Activated T-helper 1 cell treated with anti-CD3 and anti-CD28 coated beads, Interleukin-12 subunit alpha, Interleukin-12 subunit beta, Interleukin-2, Interleukin-4 antibody, amounts not matched to agents 30 ng/mL and 10 ng/mL and 1 ng/mL, durations not matched to agents 14 hours and 24 hours and 36 hours (primary cell): ENCODE data around the gene PRPF31. TPM values are rescaled to one million over a fixed set of nuclear protein-coding genes. Genes with fewer than 3 reads are reported as not detected.

Source experiments
- DNase-seq: peaks from one replicate; pipeline ENCODE4 v3.0.0; 2021; ENCODE audit warnings: low spot score
- H3K27ac Mint-ChIP-seq: one replicate; pipeline ENCODE4 v1.8.0; 2021; ENCODE audit warnings: mild to moderate bottlenecking, mixed read lengths
- H3K27me3 Mint-ChIP-seq: one replicate; pipeline ENCODE4 v1.8.0; 2022; ENCODE audit warnings: mild to moderate bottlenecking, moderate library complexity, mixed read lengths; ENCODE audit not compliant: insufficient read depth
- H3K36me3 Mint-ChIP-seq: one replicate; pipeline ENCODE4 v1.8.0; 2021; ENCODE audit warnings: low read depth, mixed read lengths
- H3K4me1 Mint-ChIP-seq: one replicate; pipeline ENCODE4 v1.8.0; 2021; ENCODE audit warnings: low read depth, mixed read lengths
- H3K4me3 Mint-ChIP-seq: one replicate; pipeline ENCODE4 v1.8.0; 2021; ENCODE audit warnings: mild to moderate bottlenecking, moderate library complexity, mixed read lengths
- H3K9me3 Mint-ChIP-seq: one replicate; pipeline ENCODE4 v1.8.0; 2021; ENCODE audit warnings: mixed read lengths
- intact Hi-C: fragments of 100-400 bp; cut with micrococcal nuclease; formaldehyde crosslinking; loops from one replicate; pipeline ENCODE4 v1.15.1; 2024
- total RNA-seq: library from RNA; stranded (reverse); gene quantifications from 2 replicates; pipeline ENCODE4 v1.2.3, GENCODE V29; 2022

The PRPF31 gene
- total RNA-seq, 1 donor from 2014 or later = 110 TPM

GRCh38 chr19:54152878-54153524 lies 37.4 kb downstream of the PRPF31 start:
- Mint-ChIP-seq H3K27me3 (no peaks in the 10 kb centered on the region), H3K27ac (no peak overlapping the region), H3K4me1 (peaks cover 15% of the 10 kb centered on the region), H3K4me3 (no peak overlapping the region), H3K36me3 (peaks cover 51% of the 10 kb centered on the region), H3K9me3 (no peaks in the 10 kb centered on the region)
- DNase-seq = no peak
- intact Hi-C loops = no loop called here

GRCh38 chr19:54153731-54154326 lies 38.3 kb downstream of the PRPF31 start:
- DNase-seq = no peak
- Mint-ChIP-seq H3K27ac (no peak overlapping the region), H3K27me3 (no peaks in the 10 kb centered on the region), H3K9me3 (no peaks in the 10 kb centered on the region), H3K36me3 (peaks cover 52% of the 10 kb centered on the region), H3K4me1 (peaks cover 23% of the 10 kb centered on the region), H3K4me3 (no peak overlapping the region)
- intact Hi-C loops = no loop called here

- intact Hi-C loops = no loop called here
- Mint-ChIP-seq H3K4me1 (peaks cover 30% of the 10 kb centered on the region), H3K4me3 (no peak overlapping the region), H3K27ac (peak overlapping the region; percentile 50), H3K36me3 (peaks cover 46% of the 10 kb centered on the region), H3K27me3 (peaks cover 2% of the 10 kb centered on the region), H3K9me3 (no peaks in the 10 kb centered on the region)
- DNase-seq = no peak
Measured at GRCh38 chr19:54154603-54155345, 39.2 kb downstream of the PRPF31 start.

- no peak for DNase-seq
- H3K4me1 Mint-ChIP-seq = peaks cover 38% of the 10 kb centered on the region
- H3K27me3 Mint-ChIP-seq = peaks cover 4% of the 10 kb centered on the region
- intact Hi-C loops = no loop called here
- no peak overlapping the region for H3K4me3 Mint-ChIP-seq
- H3K27ac Mint-ChIP-seq = no peak overlapping the region
- H3K9me3 Mint-ChIP-seq = no peaks in the 10 kb centered on the region
- H3K36me3 Mint-ChIP-seq = peaks cover 42% of the 10 kb centered on the region
Measured at GRCh38 chr19:54155694-54156093, 40.1 kb downstream of the PRPF31 start.

- intact Hi-C loops = no loop called here
- H3K27me3 Mint-ChIP-seq = peaks cover 4% of the 10 kb centered on the region
- H3K4me3 Mint-ChIP-seq = peak overlapping the region; percentile 22
- H3K27ac Mint-ChIP-seq = no peak overlapping the region
- no peaks in the 10 kb centered on the region for H3K9me3 Mint-ChIP-seq
- H3K36me3 Mint-ChIP-seq = peaks cover 36% of the 10 kb centered on the region
- DNase-seq = no peak
- H3K4me1 Mint-ChIP-seq = peaks cover 43% of the 10 kb centered on the region
Measured at GRCh38 chr19:54156490-54156889, 40.9 kb downstream of the PRPF31 start.

- peak overlapping the region; percentile 22 for H3K4me3 Mint-ChIP-seq
- peaks cover 33% of the 10 kb centered on the region for H3K36me3 Mint-ChIP-seq
- no peak for DNase-seq
- peaks cover 4% of the 10 kb centered on the region for H3K27me3 Mint-ChIP-seq
- intact Hi-C loops = no loop called here
- H3K4me1 Mint-ChIP-seq = peaks cover 45% of the 10 kb centered on the region
- H3K27ac Mint-ChIP-seq = peak overlapping the region; percentile 61
- H3K9me3 Mint-ChIP-seq = no peaks in the 10 kb centered on the region
Measured at GRCh38 chr19:54156953-54157352, 41.4 kb downstream of the PRPF31 start.

- Mint-ChIP-seq H3K36me3 (peaks cover 26% of the 10 kb centered on the region), H3K27ac (peak overlapping the region; percentile 88), H3K4me3 (peak overlapping the region; percentile 95), H3K9me3 (no peaks in the 10 kb centered on the region), H3K27me3 (peaks cover 4% of the 10 kb centered on the region), H3K4me1 (peaks cover 56% of the 10 kb centered on the region)
- intact Hi-C loops = loop anchor here (1.0 kb wide), 6 partner anchors 22 to 1495 kb away; partner anchors contain the start of genes CNOT3, NDUFA3, PRPF31 and TFPT
- DNase-seq = no peak
Measured at GRCh38 chr19:54158812-54159351, 43.3 kb downstream of the PRPF31 start.

GRCh38 chr19:54159352-54160181 lies 44.0 kb downstream of the PRPF31 start, which contains the start of gene LENG1:
TSS of gene LENG1 (minus strand) at chr19:54159721. CDS start at chr19:54159695, 26 bp downstream.
- H3K4me1 Mint-ChIP-seq = peaks cover 56% of the 10 kb centered on the region
- H3K9me3 Mint-ChIP-seq = no peaks in the 10 kb centered on the region
- peak within 1 kb of the TSS; percentile 95 for H3K4me3 Mint-ChIP-seq
- H3K27ac Mint-ChIP-seq = peak within 1 kb of the TSS; percentile 99
- peaks cover 4% of the 10 kb centered on the region for H3K27me3 Mint-ChIP-seq
- peak; percentile 99 for DNase-seq
- intact Hi-C loops = loop anchor here (1.0 to 10.0 kb wide), 9 partner anchors 22 to 1495 kb away; partner anchors contain the start of genes CNOT3, MYADM, NDUFA3 and PRPF31
- H3K36me3 Mint-ChIP-seq = peaks cover 19% of the 10 kb centered on the region

GRCh38 chr19:54160182-54160811 lies 44.7 kb downstream of the PRPF31 start:
- Mint-ChIP-seq H3K4me3 (peak overlapping the region; percentile 95), H3K36me3 (peaks cover 12% of the 10 kb centered on the region), H3K27ac (peak overlapping the region; percentile 99), H3K27me3 (peaks cover 5% of the 10 kb centered on the region), H3K4me1 (peaks cover 52% of the 10 kb centered on the region), H3K9me3 (no peaks in the 10 kb centered on the region)
- no peak for DNase-seq
- intact Hi-C loops = loop anchor here (1.0 to 10.0 kb wide), 3 partner anchors 48 to 925 kb away; partner anchors contain the start of gene MYADM

- Mint-ChIP-seq H3K27ac (peak overlapping the region; percentile 99), H3K36me3 (peaks cover 12% of the 10 kb centered on the region), H3K4me1 (peaks cover 52% of the 10 kb centered on the region), H3K27me3 (peaks cover 6% of the 10 kb centered on the region), H3K4me3 (peak overlapping the region; percentile 95), H3K9me3 (no peaks in the 10 kb centered on the region)
- DNase-seq = no peak
- intact Hi-C loops = loop anchor here (1.0 to 10.0 kb wide), 3 partner anchors 47 to 924 kb away; partner anchors contain the start of gene MYADM
Measured at GRCh38 chr19:54160854-54161253, 45.3 kb downstream of the PRPF31 start.

- H3K9me3 Mint-ChIP-seq = no peaks in the 10 kb centered on the region
- peak overlapping the region; percentile 95 for H3K4me3 Mint-ChIP-seq
- peak; percentile 74 for DNase-seq
- H3K36me3 Mint-ChIP-seq = peaks cover 7% of the 10 kb centered on the region
- peaks cover 52% of the 10 kb centered on the region for H3K4me1 Mint-ChIP-seq
- H3K27me3 Mint-ChIP-seq = peaks cover 6% of the 10 kb centered on the region
- peak overlapping the region; percentile 77 for H3K27ac Mint-ChIP-seq
- intact Hi-C loops = loop anchor here (1.0 to 10.0 kb wide), 5 partner anchors 38 to 922 kb away; partner anchors contain the start of genes LENG8, MYADM and RPS9
Measured at GRCh38 chr19:54162241-54162805, 46.8 kb downstream of the PRPF31 start.
